Measurements from ENCODE around the gene GMCL1.

- TF ChIP-seq CTCF (IDR thresholded peaks at IDR 0.05; ENCODE audit: insufficient read depth, low read depth, low read length) (no peak), EZH2 (IDR thresholded peaks at IDR 0.05; ENCODE audit: insufficient read depth, low read length) (no peak)
These were observed 44.1 kb upstream of the GMCL1 start for GRCh38 chr2:69785358-69785757.

Measured in astrocyte (in vitro differentiated cells and primary cell).